Measurements from ENCODE around the gene LEPR. TPM values are rescaled to one million over a fixed set of nuclear protein-coding genes. Genes with fewer than 3 reads are reported as not detected.

The LEPR gene
- total and polyA plus RNA-seq, 2 donors (not counting 1 experiment from before 2014, with no cell fraction given) = 8.0 to 20.1 TPM

DNA sequence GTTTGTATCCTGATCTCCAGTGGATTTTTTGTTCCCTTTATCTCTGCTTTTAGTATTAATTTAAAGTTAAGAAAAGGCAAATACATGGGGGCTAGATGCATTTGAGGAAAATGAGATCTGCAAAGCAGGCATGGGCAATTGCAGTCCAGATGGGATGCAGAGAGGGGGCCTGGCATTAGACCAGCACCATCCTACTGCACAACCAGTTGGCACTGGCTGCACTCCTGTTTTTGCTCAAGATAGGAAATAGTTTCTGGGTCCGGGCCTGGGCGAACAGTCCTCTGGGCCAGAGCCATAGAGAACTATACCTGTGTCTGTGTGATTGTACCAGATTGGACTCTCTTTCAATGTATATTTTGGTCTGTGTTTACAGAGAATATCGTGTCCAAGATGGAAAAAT lies 34.0 kb upstream of the LEPR start:
- Histone ChIP-seq H3K27ac (ENCODE audit: insufficient read depth, low read length) (no peak overlapping the region), H3K9ac (ENCODE audit: insufficient read depth, low read length) (no peak overlapping the region), H3K4me2 (ENCODE audit: extremely low read depth, insufficient read depth, low read length) (no peak overlapping the region), H3K79me2 (ENCODE audit: control insufficient read depth, insufficient read depth, low read length) (no peaks in the 10 kb centered on the region), H3K4me1 (ENCODE audit: control insufficient read depth, extremely low read depth, insufficient read depth, low read length) (no peaks in the 10 kb centered on the region), H4K20me1 (ENCODE audit: control insufficient read depth, extremely low read depth, insufficient read depth, low read length) (no peaks in the 10 kb centered on the region), H2AFZ (ENCODE audit: low read length) (no peak overlapping the region), H3K4me3 (replicated peaks in 1 of 4; ENCODE audit: control extremely low read depth in 1 of 4, insufficient read depth in 1 of 4, low read depth in 3 of 4, low read length in 4 of 4) (no peak overlapping the region), H3K27me3 (ENCODE audit: control insufficient read depth, insufficient read depth, low read length) (no peaks in the 10 kb centered on the region), H3K36me3 (ENCODE audit: control insufficient read depth, insufficient read depth, low read length) (no peaks in the 10 kb centered on the region), H3K9me3 (ENCODE audit: control insufficient read depth, insufficient read depth, low read depth, low read length) (no peaks in the 10 kb centered on the region)
- TF ChIP-seq EZH2 (IDR thresholded peaks at IDR 0.05; ENCODE audit: low read length, missing control alignments) (no peak), CTCF (conservative IDR thresholded peaks at IDR 0.05 in 1 of 2, IDR thresholded peaks at IDR 0.05 in 1 of 2; ENCODE audit: low read depth in 1 of 2, low read length in 2 of 2) (no peak)
- DNase-seq (ENCODE audit: low read depth in 2 of 2) = no peak

DNA sequence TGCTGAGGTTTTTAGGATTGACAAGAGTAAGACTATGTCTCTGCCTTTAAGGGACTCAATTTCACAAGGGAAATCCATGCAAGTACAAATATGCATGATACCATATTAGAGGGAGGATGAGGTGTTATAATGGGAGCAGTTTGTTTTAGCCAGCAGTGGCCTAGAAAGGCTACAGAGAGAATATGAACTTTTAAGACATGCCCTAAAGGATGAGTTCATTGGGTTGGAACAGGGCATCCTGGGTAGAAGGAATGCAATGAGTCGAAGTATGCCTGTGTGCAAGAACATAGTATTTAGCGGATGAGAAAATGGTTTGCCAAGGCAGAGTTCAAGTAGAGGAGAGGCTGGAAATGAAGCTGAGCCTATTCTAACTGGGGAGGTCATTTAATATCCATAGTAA lies 32.6 kb upstream of the LEPR start:
- TF ChIP-seq EZH2 (IDR thresholded peaks at IDR 0.05; ENCODE audit: low read length, missing control alignments) (no peak), CTCF (conservative IDR thresholded peaks at IDR 0.05 in 1 of 2, IDR thresholded peaks at IDR 0.05 in 1 of 2; ENCODE audit: low read depth in 1 of 2, low read length in 2 of 2) (no peak)
- Histone ChIP-seq H2AFZ (ENCODE audit: low read length) (no peak overlapping the region), H3K27me3 (ENCODE audit: control insufficient read depth, insufficient read depth, low read length) (no peaks in the 10 kb centered on the region), H3K9ac (ENCODE audit: insufficient read depth, low read length) (no peak overlapping the region), H3K4me1 (ENCODE audit: control insufficient read depth, extremely low read depth, insufficient read depth, low read length) (no peaks in the 10 kb centered on the region), H3K36me3 (ENCODE audit: control insufficient read depth, insufficient read depth, low read length) (no peaks in the 10 kb centered on the region), H3K9me3 (ENCODE audit: control insufficient read depth, insufficient read depth, low read depth, low read length) (no peaks in the 10 kb centered on the region), H3K79me2 (ENCODE audit: control insufficient read depth, insufficient read depth, low read length) (no peaks in the 10 kb centered on the region), H3K4me2 (ENCODE audit: extremely low read depth, insufficient read depth, low read length) (no peak overlapping the region), H3K4me3 (replicated peaks in 1 of 4; ENCODE audit: control extremely low read depth in 1 of 4, insufficient read depth in 1 of 4, low read depth in 3 of 4, low read length in 4 of 4) (no peak overlapping the region), H3K27ac (ENCODE audit: insufficient read depth, low read length) (no peak overlapping the region), H4K20me1 (ENCODE audit: control insufficient read depth, extremely low read depth, insufficient read depth, low read length) (no peaks in the 10 kb centered on the region)
- no peak for DNase-seq (ENCODE audit: low read depth in 2 of 2)

DNA sequence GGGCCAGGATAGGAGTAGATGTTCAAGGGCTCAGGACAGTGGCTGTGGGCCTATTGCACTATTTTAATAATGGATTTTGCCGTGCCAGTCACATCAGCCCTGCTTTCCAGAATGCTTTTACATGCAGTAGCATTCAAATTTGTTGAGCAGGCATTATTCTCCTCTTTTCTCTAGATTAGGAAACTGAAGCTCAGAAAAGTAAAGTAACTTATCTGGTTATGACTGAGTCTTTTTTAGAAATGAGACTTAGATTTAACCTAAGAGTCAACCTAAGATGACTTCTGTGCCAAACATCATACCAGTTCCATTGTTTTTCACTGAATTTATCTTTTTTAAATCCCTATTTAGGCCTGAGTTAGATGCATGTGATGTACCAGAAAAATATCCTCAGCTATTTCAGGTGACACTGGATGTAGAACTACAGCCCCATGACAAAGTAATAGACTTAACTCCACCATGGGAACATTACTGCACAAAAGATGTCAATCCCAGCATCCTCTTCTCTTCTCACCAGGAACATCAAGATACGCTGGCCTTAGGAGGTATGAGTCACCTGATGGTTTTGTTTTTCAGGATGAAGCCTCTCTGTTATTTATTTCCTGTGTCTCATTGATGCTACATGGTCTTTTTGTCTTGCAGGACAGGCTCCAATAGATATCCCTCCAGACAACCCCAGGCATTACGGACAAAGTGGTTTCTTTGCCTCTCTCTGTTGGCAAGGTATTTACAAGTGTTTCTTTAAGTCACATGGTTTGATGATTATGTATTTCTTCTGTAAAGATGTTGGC lies 31.4 kb upstream of the LEPR start:
- no peaks in the 10 kb centered on the region for H3K36me3 ChIP-seq (ENCODE audit: control insufficient read depth, insufficient read depth, low read length)
- no peak overlapping the region for H3K9ac ChIP-seq (ENCODE audit: insufficient read depth, low read length)
- no peak overlapping the region for H3K4me2 ChIP-seq (ENCODE audit: extremely low read depth, insufficient read depth, low read length)
- H4K20me1 ChIP-seq (ENCODE audit: control insufficient read depth, extremely low read depth, insufficient read depth, low read length) = no peaks in the 10 kb centered on the region
- H3K27me3 ChIP-seq (ENCODE audit: control insufficient read depth, insufficient read depth, low read length) = no peaks in the 10 kb centered on the region
- no peak overlapping the region for H2AFZ ChIP-seq (ENCODE audit: low read length)
- no peaks in the 10 kb centered on the region for H3K4me1 ChIP-seq (ENCODE audit: control insufficient read depth, extremely low read depth, insufficient read depth, low read length)
- H3K9me3 ChIP-seq (ENCODE audit: control insufficient read depth, insufficient read depth, low read depth, low read length) = no peaks in the 10 kb centered on the region
- H3K79me2 ChIP-seq (ENCODE audit: control insufficient read depth, insufficient read depth, low read length) = no peaks in the 10 kb centered on the region
- H3K27ac ChIP-seq (ENCODE audit: insufficient read depth, low read length) = no peak overlapping the region
- DNase-seq (ENCODE audit: low read depth in 2 of 2) = peak in 1 of 2 donors; percentile 3
- no peak overlapping the region for H3K4me3 ChIP-seq (replicated peaks in 1 of 4; ENCODE audit: control extremely low read depth in 1 of 4, insufficient read depth in 1 of 4, low read depth in 3 of 4, low read length in 4 of 4)
- TF ChIP-seq EZH2 (IDR thresholded peaks at IDR 0.05; ENCODE audit: low read length, missing control alignments) = no peak
